ENCODE measurements around the gene PRIMA1. TPM values are rescaled to one million over a fixed set of nuclear protein-coding genes. Genes with fewer than 3 reads are reported as not detected.

Gene PRIMA1
- total and polyA plus RNA-seq, 4 donors, result 0.22 to 0.78 (median 0.53) TPM

DNA sequence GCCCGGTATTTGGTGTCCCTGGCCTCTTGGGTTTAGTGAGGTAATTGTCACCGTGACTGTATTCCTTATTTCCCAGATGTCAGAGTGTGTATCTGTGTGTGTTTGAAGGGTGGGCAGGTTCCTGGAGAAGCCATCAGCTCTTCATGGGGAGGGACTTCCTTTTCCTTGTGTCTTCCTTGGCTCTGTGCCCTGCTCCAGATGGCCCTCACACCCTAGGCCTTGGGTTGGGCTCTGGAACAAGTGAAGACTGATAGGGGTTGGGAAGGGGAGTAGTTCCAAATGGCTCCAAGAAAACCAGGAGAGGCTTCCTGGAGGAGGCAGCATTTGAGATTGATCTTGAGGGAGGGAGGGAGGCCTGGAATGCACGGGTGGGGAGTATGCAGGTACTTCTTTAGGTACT is 43.8 kb upstream of the PRIMA1 start:
- ATAC-seq (ENCODE audit: insufficient read depth, low FRiP score) (no peak), DNase-seq (no peak)
- Histone ChIP-seq H3K9me3 (ENCODE audit: control insufficient read depth in 4 of 4, insufficient read depth in 3 of 4, low read length in 3 of 4) (peaks cover 0 to 2% (median 0%) of the 10 kb centered on the region in 4 donors), H3K36me3 (ENCODE audit: control insufficient read depth in 4 of 4, insufficient read depth in 4 of 4, low read length in 4 of 4) (no peaks in the 10 kb centered on the region), H3K9ac (ENCODE audit: insufficient read depth in 1 of 2, low read length in 2 of 2) (no peak overlapping the region), H3K4me1 (ENCODE audit: control insufficient read depth in 5 of 5, insufficient read depth in 5 of 5, low read length in 5 of 5) (no peaks in the 10 kb centered on the region), H3K27me3 (ENCODE audit: control insufficient read depth in 3 of 3, insufficient read depth in 3 of 3, low read length in 2 of 3) (peaks cover 0 to 2% (median 0%) of the 10 kb centered on the region in 3 donors), H3K4me3 (no peak overlapping the region), H3K27ac (ENCODE audit: low read depth in 1 of 2, low read length in 1 of 2) (no peak overlapping the region)
- TF ChIP-seq, protein P1, sequence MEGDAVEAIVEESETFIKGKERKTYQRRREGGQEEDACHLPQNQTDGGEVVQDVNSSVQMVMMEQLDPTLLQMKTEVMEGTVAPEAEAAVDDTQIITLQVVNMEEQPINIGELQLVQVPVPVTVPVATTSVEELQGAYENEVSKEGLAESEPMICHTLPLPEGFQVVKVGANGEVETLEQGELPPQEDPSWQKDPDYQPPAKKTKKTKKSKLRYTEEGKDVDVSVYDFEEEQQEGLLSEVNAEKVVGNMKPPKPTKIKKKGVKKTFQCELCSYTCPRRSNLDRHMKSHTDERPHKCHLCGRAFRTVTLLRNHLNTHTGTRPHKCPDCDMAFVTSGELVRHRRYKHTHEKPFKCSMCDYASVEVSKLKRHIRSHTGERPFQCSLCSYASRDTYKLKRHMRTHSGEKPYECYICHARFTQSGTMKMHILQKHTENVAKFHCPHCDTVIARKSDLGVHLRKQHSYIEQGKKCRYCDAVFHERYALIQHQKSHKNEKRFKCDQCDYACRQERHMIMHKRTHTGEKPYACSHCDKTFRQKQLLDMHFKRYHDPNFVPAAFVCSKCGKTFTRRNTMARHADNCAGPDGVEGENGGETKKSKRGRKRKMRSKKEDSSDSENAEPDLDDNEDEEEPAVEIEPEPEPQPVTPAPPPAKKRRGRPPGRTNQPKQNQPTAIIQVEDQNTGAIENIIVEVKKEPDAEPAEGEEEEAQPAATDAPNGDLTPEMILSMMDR (IDR thresholded peaks at IDR 0.05; ENCODE audit: control extremely low read depth, extremely low read depth), result no peak
- 69 to 76% methylated on average over 3 of the region's 3 CpGs for WGBS, 2 donors

DNA sequence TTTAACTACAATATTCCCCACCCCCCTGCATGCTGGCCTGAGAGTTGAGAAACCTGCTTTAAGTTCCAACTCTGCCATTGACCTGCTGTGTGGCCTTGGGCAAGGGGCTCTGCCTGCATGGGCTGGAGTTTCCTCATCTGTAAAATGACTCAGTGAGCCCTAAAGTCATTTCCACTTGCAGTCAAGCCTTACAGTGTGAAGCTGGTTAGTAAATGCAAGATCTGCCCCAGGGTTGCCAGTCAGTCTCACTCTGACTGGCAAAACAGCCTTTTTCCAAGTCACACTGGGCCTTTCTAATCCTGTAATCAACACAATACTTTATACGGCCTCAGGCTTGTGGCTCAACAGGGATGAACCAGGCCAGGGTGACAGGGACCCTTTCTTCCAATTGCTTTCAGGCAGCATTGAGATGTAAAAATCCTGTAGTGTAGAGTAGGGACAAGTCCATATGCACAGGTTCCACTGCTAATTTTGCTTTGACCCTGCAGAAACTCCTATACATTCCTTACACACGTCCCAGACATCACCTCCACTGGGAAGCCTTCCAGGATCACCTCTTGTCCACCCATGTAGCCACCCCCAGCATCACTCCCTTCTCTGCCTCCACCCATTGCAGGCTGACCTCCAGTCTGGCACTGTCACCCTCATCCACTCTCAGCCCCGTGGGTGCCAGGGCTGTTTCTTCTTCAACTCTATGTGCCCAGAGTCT is 42.6 kb upstream of the PRIMA1 start:
- peaks cover 0 to 4% (median 0%) of the 10 kb centered on the region in 4 donors for H3K9me3 ChIP-seq (ENCODE audit: control insufficient read depth in 4 of 4, insufficient read depth in 3 of 4, low read length in 3 of 4)
- DNase-seq, result no peak
- WGBS, 2 donors, result 67 to 78% methylated on average over 3 of the region's 3 CpGs

DNA sequence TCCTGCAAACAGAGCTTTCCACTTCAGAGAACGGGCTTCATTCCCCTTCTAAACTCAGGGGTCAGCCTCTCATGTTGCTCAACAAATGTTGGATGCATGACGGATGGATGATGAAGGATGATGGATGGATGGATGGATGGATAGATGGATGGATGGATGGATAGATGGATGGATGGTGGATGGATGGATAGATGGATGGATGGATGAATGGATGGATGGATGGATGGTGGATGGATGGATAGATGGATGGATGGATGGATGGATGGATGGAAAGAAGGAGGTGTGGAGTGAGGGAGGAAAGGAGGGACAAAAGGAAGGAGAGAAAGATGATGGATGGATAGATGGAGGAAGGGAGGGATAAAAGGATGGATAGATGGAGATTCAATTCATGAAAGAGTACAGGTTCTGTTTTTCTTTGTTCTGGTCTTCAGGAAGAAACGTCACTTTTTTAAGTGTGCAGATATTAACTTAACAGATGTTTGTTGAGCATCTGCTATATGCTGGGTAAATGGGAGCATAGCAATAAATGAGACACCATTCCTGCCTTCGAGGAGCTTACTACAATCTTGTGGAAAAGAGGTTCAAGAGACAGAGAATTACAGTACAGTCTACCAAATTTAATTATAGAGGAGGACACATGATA is 41.7 kb upstream of the PRIMA1 start:
- DNase-seq, result no peak
- Histone ChIP-seq H3K9me3 (ENCODE audit: control insufficient read depth in 4 of 4, insufficient read depth in 3 of 4, low read length in 3 of 4) (peaks cover 0 to 4% (median 0%) of the 10 kb centered on the region in 4 donors), H3K27ac (ENCODE audit: low read depth in 1 of 2, low read length in 1 of 2) (no peak overlapping the region), H3K4me3 (no peak overlapping the region), H3K4me1 (ENCODE audit: control insufficient read depth in 5 of 5, insufficient read depth in 5 of 5, low read length in 5 of 5) (no peaks in the 10 kb centered on the region), H3K27me3 (ENCODE audit: control insufficient read depth in 3 of 3, insufficient read depth in 3 of 3, low read length in 2 of 3) (peaks cover 0 to 2% (median 0%) of the 10 kb centered on the region in 3 donors), H3K36me3 (ENCODE audit: control insufficient read depth in 4 of 4, insufficient read depth in 4 of 4, low read length in 4 of 4) (no peaks in the 10 kb centered on the region), H3K9ac (ENCODE audit: insufficient read depth in 1 of 2, low read length in 2 of 2) (no peak overlapping the region)
- no peak for ATAC-seq (ENCODE audit: insufficient read depth, low FRiP score)
- TF ChIP-seq, protein P1 (IDR thresholded peaks at IDR 0.05; ENCODE audit: control extremely low read depth, extremely low read depth), result no peak
- WGBS, 2 donors, result 79 to 81% methylated on average over 4 of the region's 4 CpGs

More for the DNA sequence above, 42.6 kb upstream of the PRIMA1 start:
- Histone ChIP-seq H3K36me3 (ENCODE audit: control insufficient read depth in 4 of 4, insufficient read depth in 4 of 4, low read length in 4 of 4) (no peaks in the 10 kb centered on the region), H3K27me3 (ENCODE audit: control insufficient read depth in 3 of 3, insufficient read depth in 3 of 3, low read length in 2 of 3) (peaks cover 0 to 2% (median 0%) of the 10 kb centered on the region in 3 donors), H3K27ac (ENCODE audit: low read depth in 1 of 2, low read length in 1 of 2) (no peak overlapping the region), H3K4me1 (ENCODE audit: control insufficient read depth in 5 of 5, insufficient read depth in 5 of 5, low read length in 5 of 5) (no peaks in the 10 kb centered on the region), H3K9ac (ENCODE audit: insufficient read depth in 1 of 2, low read length in 2 of 2) (no peak overlapping the region), H3K4me3 (no peak overlapping the region)
- no peak for ATAC-seq (ENCODE audit: insufficient read depth, low FRiP score)
- TF ChIP-seq, protein P1 (IDR thresholded peaks at IDR 0.05; ENCODE audit: control extremely low read depth, extremely low read depth), result no peak

All from lung (tissue), 12 donors.